SKM-1 treated with dmso at 0.1 percent for 144 hours (cell line): Measurements from ENCODE around the gene MISP.

Source experiments
- DNase-seq: peaks from one replicate; lab custom pipeline; 2025; ENCODE audit not compliant: unreplicated experiment; lab: John Stamatoyannopoulos, UW

MISP gene

GRCh38 chr19:746208-746819, 4.6 kb upstream of the MISP start:
- DNase-seq = no peak

DNA sequence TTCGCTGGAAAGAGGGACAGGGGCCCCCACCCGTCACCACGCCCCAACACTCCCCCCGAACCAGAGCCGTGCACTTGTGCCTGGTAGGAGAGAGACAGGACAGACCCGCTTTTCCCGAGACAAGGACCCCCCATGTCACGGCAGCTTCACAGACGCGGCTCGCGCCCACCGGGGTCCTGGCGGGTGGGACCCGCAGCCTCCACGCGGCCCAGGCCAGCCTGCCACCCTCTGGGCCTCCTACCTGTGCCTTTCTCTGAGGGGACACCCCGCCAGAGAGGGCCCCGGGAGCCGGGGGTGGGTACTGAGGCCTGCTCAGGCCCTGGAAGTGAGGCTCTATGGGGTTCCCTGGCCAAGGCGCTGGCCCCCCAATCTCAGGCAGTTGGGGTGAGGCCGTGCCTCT, 4.0 kb upstream of the MISP start:
- no peak for DNase-seq

- no peak for DNase-seq
These were observed 3.3 kb upstream of the MISP start for GRCh38 chr19:747432-748273.

- DNase-seq = no peak
These were observed 2.7 kb upstream of the MISP start for GRCh38 chr19:748274-748598.

- DNase-seq = no peak
These were observed 1.1 kb upstream of the MISP start for GRCh38 chr19:749811-750210.

GRCh38 chr19:751501-752341, 809 bp downstream of the MISP start:
- no peak for DNase-seq

GRCh38 chr19:752652-753517, 2.0 kb downstream of the MISP start:
- no peak for DNase-seq

GRCh38 chr19:754530-754929, 3.6 kb downstream of the MISP start:
- no peak for DNase-seq

DNA sequence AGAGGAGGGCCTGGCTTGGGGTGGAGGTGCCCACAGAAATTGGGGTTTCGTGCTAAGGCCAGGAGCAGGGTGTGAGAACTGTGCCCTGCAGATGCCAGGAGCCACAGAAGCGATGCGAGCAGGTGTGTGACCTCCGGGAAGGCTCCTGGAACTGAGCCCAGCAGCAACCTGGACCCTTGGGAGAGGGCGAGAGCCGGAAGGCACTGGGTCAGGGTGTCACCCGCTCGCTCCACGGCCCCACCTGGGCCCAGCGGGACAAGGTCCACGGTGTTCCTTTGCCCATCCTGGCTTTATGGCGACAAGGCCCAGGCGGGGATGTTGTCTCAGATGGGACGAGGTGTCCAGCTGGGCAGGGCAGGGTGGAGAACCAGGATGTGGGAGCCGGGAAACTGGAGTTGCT, 4.2 kb downstream of the MISP start:
- no peak for DNase-seq

DNA sequence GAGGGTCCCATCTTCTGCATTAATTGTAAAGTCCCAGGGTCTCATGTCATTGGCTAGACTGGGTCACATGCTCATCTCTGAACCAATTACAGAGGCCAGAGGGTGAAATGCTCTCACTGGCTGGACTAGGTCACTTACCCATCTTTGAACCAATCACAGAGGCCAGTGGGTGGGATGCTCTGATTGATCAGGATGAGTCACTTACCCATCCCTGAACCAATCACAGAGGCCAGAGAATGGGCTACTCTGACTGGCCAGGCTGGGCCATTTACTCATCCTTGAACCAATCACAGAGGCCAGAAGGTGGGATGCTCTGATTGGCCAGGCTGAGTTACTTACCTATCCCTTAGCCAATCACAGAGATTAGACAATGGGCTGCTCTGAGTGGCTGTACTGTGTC, 5.3 kb downstream of the MISP start:
- DNase-seq = no peak

- no peak for DNase-seq
These were observed 6.1 kb downstream of the MISP start for GRCh38 chr19:756821-757688.

- DNase-seq = no peak
These were observed 7.1 kb downstream of the MISP start for GRCh38 chr19:757811-758668.

GRCh38 chr19:763181-763580, 12.3 kb downstream of the MISP start:
- no peak for DNase-seq

- DNase-seq = no peak
These were observed 13.0 kb downstream of the MISP start for GRCh38 chr19:763869-764268.

DNA sequence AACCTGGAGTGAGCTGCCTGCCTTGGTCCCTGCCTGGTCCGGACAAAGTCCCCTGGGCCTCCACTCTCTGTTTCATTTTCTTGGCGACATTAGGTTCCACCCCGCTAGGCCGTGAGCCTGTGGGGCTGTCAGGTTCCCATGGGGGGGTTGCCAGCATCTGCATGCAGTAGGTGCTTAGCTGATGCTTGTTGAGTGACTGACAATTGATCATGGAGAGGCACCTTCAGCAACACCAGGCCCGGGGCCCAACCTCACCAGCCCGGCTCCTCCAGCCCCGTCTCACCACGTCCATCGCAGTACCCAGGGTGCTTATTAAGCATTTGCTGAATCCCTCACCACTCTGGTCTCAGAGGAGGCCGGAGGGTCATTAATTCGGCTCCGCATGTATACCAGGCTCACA, 13.4 kb downstream of the MISP start:
- no peak for DNase-seq

DNA sequence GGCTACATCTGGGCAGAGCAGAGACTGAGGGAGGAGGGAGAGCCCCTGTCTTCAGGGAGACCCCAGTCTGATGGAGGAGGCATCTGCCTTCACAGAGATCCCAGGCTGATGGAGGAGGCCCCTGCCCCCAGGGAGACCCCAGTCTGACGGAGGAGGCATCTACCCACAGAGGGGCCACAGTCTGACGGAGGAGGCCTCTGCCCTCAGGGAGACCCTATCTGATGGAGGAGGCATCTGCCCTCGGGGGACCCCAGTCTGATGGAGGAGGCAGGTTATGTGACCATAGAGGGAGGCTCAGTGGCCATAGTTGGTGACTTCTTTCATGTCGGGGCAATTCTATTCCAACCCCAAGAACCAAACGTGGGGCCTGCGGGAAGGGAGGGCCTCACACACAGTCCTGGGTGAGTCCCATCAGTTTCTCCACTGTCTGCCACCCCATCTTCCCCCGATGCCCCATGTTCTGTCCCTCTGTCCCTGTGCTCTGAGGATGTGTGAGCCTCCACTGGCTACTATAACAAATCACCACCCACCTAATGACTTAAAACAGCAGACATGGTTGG, 14.3 kb downstream of the MISP start:
- no peak for DNase-seq

DNA sequence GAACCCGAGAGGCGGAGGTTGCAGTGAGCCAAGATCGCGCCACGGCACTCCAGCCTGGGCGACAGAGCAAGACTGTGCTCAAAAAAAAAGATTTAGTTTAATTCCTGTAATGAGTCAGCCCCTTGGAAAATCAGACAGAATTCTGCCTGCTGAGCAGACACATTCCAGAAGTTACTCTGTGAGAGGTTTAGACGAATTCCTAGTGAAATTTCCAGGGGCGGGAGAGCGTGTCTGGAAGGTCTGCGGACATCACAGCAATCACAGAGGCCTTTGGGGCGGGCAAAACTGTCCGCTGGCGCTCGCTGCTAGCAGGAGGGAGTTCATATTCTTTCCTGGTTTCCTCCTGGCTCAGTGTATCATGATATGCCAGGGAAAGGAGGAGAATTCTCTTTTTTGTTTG, 17.5 kb downstream of the MISP start:
- DNase-seq = no peak

- DNase-seq = no peak
These were observed 18.7 kb downstream of the MISP start for GRCh38 chr19:769616-770015.

- peak; percentile 28 for DNase-seq
These were observed 20.4 kb downstream of the MISP start for GRCh38 chr19:771332-771785.
